GM13976 (cell line): Measurements from ENCODE around the gene CSK.
"Not testable (repeated sequence)": the region's sequence is repeated elsewhere in the genome, so short reads cannot be mapped to it uniquely, and the experiment has no call there.

Source experiments
- DNase-seq: peaks from one replicate; pipeline ENCODE4 v3.0.0; 2012; ENCODE audit warnings: low spot score
- in situ Hi-C: fragments of 300-500 bp; cut with MboI; formaldehyde crosslinking; loops from one replicate; pipeline ENCODE4 v1.12.0; 2022; ENCODE audit warnings: low sequenced_read_pairs, mixed read lengths, inconsistent platforms; ENCODE audit not compliant: unreplicated experiment
- TF ChIP-seq, protein P1 (sequence below): IDR thresholded peaks from 2 replicates; pipeline ENCODE4 v1.5.1; 2012; ENCODE audit warnings: borderline replicate concordance, mild to moderate bottlenecking; ENCODE audit not compliant: insufficient read depth; ENCODE audit errors: extremely low read depth, missing control alignments, control extremely low read depth

Gene CSK

DNA sequence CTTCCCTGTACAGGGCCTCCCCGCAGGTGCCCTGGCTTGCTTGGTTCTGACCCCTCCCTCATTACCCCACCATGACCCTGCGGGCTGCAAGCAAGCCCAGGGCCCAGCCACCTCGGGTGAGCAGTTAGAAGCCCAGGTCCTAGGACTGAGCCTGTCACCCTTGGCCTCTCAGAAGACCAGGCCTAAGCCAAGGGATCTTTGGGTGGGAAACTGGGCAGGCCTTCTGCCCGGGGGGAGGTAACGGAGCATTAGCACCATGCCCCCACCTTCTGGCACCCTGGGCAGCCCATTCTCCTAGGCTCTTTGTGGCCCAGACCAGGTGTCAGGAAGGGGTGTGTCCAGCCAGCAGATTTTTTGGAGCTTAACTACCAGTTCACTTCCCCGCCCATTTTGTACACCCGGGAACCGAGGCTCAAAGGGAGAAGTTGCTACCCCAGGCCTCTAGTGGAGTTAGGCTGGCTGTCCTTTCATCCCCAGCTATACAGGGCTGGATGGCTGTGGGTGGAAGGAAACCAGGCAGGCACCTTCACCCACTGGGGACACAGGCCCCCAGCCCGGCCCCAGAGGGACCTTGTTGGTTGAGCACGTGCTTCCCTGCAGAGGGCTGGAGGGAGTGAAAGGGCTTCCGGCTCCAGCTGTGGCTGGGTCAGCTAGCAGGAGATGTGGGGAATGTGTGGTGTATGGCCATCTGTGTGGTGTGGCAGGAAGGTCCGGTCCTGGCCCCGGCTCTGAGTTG lies 1.4 kb downstream of the CSK start:
- DNase-seq: no peak
- in situ Hi-C loops: no loop called here
- TF ChIP-seq, protein P1, sequence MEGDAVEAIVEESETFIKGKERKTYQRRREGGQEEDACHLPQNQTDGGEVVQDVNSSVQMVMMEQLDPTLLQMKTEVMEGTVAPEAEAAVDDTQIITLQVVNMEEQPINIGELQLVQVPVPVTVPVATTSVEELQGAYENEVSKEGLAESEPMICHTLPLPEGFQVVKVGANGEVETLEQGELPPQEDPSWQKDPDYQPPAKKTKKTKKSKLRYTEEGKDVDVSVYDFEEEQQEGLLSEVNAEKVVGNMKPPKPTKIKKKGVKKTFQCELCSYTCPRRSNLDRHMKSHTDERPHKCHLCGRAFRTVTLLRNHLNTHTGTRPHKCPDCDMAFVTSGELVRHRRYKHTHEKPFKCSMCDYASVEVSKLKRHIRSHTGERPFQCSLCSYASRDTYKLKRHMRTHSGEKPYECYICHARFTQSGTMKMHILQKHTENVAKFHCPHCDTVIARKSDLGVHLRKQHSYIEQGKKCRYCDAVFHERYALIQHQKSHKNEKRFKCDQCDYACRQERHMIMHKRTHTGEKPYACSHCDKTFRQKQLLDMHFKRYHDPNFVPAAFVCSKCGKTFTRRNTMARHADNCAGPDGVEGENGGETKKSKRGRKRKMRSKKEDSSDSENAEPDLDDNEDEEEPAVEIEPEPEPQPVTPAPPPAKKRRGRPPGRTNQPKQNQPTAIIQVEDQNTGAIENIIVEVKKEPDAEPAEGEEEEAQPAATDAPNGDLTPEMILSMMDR: no peak

DNA sequence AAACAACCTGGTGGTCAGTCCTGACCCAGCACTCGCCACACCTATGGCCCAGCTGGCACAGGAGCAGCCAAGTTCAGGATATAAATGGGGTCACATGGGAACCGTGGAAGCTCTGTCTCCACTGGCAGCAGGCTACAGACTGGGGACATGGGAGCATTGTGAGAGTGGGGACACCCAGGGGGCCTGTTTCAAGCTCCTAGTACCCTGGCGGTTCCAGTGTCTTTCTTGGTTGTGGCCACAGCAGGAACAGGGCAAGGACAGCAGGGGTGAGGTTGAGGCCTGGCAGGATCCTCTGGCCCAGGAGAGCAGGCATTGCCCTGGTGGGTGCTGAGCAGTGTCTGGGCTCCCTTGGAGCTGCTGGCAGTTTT lies 1.9 kb downstream of the CSK start:
- no peak for DNase-seq
- in situ Hi-C loops: no loop called here
- TF ChIP-seq, protein P1: no peak

DNA sequence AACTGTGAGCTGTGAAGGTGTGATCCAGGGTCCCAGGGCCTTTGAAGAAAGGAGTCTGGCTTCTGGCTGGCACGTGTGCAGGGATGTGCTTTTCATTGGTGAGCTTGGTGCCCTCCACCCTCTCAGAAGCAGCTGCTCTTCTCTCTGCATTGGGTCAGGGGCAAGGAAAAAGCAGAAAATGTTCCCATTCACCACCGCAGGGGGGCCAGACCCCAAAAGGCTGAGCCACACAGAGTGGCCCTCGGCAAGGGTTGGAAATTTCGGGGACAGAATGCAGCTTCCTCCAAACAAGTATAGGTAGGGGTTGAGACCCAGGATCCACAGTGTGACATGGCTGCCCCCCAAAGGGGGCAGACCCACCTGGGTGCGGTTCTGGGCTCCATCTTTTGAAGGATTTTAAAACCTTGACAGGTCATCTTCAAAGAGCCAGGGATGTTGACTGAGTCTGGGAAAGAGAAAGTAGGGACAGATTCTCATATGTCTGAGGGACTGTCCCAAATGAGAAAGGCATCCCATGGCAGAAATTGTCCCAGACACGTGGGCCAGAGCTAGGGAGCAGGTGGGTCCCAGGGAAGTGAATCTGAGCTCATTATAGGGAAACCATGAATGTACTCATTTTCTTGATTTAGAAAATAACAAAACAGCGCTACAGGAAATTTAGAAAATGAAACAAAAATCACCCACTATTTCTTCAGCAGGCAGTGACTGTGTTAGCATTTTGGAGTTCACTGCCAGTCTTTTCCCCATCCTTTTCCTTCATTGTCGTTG lies 2.7 kb downstream of the CSK start:
- DNase-seq: no peak
- TF ChIP-seq, protein P1: no peak
- in situ Hi-C loops: no loop called here

DNA sequence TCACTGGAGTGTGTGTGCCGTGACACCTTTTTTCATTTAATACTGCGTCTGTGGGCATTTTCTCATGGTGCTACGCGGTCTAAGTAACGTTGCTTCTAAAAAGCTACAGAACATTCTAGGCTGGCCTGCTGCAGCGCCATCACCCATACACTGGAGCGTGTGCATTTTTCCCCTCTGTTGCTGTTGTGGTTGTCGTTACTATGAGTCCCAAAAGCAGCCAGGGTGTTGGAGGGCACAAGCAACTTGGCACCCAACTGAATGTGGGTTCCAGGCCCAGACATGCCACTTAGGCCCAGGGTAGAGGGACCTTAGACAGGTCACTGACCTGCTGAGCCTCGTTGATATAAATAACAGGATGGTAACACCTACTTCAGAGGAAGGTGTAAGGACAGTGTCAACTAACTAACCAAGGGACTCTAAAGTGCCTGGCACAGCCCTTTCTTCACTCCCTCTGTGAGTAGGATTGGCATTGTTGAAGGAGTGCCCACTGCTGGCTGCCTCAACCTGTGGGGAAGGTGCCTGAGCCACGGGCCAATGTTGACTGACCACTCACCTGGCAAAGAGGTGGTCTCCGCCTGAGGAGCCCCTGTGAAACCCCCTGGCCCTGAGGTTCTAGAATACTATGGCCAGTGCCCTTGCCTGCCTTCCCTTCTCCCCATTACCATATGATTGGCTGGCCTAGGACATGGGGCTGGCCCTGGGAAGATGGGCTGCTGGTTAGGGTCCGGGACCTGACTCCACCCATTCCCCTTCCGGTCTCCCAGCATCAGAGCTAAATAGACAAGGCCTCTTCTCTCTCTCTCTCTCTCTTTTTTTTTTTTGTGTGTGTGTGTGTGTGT lies 3.5 kb downstream of the CSK start:
- in situ Hi-C loops: no loop called here
- DNase-seq: peak; percentile 76
- TF ChIP-seq, protein P1: no peak

DNA sequence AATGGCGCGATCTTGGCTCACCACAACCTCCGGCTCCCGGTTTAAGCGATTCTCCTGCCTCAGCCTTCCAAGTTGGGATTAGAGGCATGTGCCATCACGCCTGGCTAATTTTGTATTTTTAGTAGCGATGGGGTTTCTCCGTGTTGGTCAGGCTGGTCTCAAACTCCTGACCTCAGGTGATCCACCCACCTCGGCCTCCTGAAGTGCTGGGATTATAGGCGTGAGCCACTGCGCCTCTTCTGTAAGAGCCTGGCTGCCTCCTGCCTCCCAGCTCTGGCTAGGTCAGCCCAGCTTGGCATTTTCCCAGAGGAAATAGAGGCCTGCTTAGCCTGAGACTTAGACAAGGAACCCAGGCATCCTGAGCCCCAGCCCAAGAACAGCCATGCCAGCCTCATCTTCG lies 4.2 kb downstream of the CSK start:
- DNase-seq, in situ Hi-C loops: not testable (repeated sequence)

DNA sequence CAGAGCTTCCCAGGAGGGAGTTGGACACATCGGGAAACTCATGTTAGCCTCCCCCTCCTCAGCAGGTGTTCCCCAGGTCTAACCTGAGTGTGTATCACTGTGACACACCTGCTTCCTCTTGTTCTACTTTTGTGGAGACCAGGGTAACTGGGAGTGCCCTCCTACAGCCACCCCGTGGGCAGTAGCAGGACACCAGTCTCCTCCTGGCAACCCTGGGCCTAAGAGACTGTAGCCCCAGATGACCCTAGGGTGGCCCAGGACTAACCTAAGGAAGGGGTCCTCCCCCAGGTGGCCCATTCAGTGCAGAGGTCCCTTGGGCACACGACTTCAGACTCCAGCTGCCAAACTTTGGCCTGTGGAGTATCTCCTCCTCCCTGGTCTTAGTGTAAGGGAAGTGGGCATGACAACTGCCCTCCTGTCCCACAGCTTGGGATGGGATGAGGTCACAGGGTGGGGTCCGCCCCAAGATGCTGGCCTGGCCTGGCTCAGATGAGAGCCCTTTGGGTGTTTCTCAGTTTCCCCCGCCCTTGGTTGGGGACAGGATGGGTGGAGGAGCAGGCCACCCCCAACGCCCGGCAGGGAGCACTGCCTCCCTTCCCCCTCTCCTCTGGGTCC lies 4.8 kb downstream of the CSK start:
- DNase-seq: no peak
- TF ChIP-seq, protein P1: no peak
- in situ Hi-C loops: no loop called here
